Skeletal muscle cell (primary cell): Measurements from ENCODE around the gene SPAG16.

Source experiments
- DNase-seq: peaks from one replicate; pipeline ENCODE4 v3.0.0-alpha.2; 2010; ENCODE audit warnings: low read depth
- H3K4me3 ChIP-seq: 2 replicates; pipeline ENCODE4 v1.5.1; 2011; ENCODE audit warnings: low read depth, mild to moderate bottlenecking, control low read depth, low read length, moderate library complexity

The SPAG16 gene

GRCh38 chr2:213284105-213285090 lies at the start of gene SPAG16:
Gene SPAG16 (plus strand): TSS chr2:213284464.
- peak; percentile 95 for DNase-seq
- peak within 1 kb of the TSS; percentile 81 for H3K4me3 ChIP-seq

GRCh38 chr2:213234641-213235040 lies 49.6 kb upstream of the SPAG16 start:
- no peak for DNase-seq
- no peak overlapping the region for H3K4me3 ChIP-seq

- no peak overlapping the region for H3K4me3 ChIP-seq
- no peak for DNase-seq
These were observed 48.5 kb upstream of the SPAG16 start for GRCh38 chr2:213235741-213236140.

GRCh38 chr2:213237251-213237650 lies 47.0 kb upstream of the SPAG16 start:
- no peak for DNase-seq

GRCh38 chr2:213237787-213238186 lies 46.5 kb upstream of the SPAG16 start:
- H3K4me3 ChIP-seq, result no peak overlapping the region
- no peak for DNase-seq

More at GRCh38 chr2:213237251-213237650, 47.0 kb upstream of the SPAG16 start:
- no peak overlapping the region for H3K4me3 ChIP-seq

GRCh38 chr2:213238753-213239495 lies 45.3 kb upstream of the SPAG16 start:
- H3K4me3 ChIP-seq, result no peak overlapping the region
- peak; percentile 89 for DNase-seq

GRCh38 chr2:213241817-213242216 lies 42.4 kb upstream of the SPAG16 start:
- DNase-seq, result no peak
- no peak overlapping the region for H3K4me3 ChIP-seq

GRCh38 chr2:213242653-213243052 lies 41.6 kb upstream of the SPAG16 start:
- no peak overlapping the region for H3K4me3 ChIP-seq
- DNase-seq, result no peak

- H3K4me3 ChIP-seq, result no peak overlapping the region
- no peak for DNase-seq
These were observed 40.8 kb upstream of the SPAG16 start for GRCh38 chr2:213243189-213244044.

GRCh38 chr2:213246497-213247281 lies 37.6 kb upstream of the SPAG16 start:
- no peak for DNase-seq

GRCh38 chr2:213247566-213247965 lies 36.7 kb upstream of the SPAG16 start:
- no peak overlapping the region for H3K4me3 ChIP-seq
- DNase-seq, result no peak

More at GRCh38 chr2:213246497-213247281, 37.6 kb upstream of the SPAG16 start:
- no peak overlapping the region for H3K4me3 ChIP-seq

GRCh38 chr2:213248637-213249036 lies 35.6 kb upstream of the SPAG16 start:
- H3K4me3 ChIP-seq, result no peak overlapping the region
- no peak for DNase-seq

- no peak for DNase-seq
- H3K4me3 ChIP-seq, result no peak overlapping the region
These were observed 34.8 kb upstream of the SPAG16 start for GRCh38 chr2:213249502-213249901.

GRCh38 chr2:213251618-213252017 lies 32.6 kb upstream of the SPAG16 start:
- H3K4me3 ChIP-seq, result no peak overlapping the region
- DNase-seq, result peak; percentile 45

GRCh38 chr2:213252206-213252605 lies 32.1 kb upstream of the SPAG16 start:
- no peak overlapping the region for H3K4me3 ChIP-seq
- no peak for DNase-seq

- DNase-seq, result no peak
- no peak overlapping the region for H3K4me3 ChIP-seq
These were observed 31.1 kb upstream of the SPAG16 start for GRCh38 chr2:213253162-213253561.

- no peak for DNase-seq
- H3K4me3 ChIP-seq, result no peak overlapping the region
These were observed 25.0 kb upstream of the SPAG16 start for GRCh38 chr2:213259266-213259665.

GRCh38 chr2:213261237-213261636 lies 23.0 kb upstream of the SPAG16 start:
- no peak overlapping the region for H3K4me3 ChIP-seq
- no peak for DNase-seq

- no peak for DNase-seq
- H3K4me3 ChIP-seq, result no peak overlapping the region
These were observed 22.5 kb upstream of the SPAG16 start for GRCh38 chr2:213261715-213262114.
